Gastrocnemius medialis (tissue), 4 donors: Measurements from ENCODE around the gene STK33.

Experiments used
- POLR2A ChIP-seq, 2 donors: fragments of 450-650 bp; IDR thresholded peaks; one replicate each; pipeline ENCODE4 v1.6.1; 2017; ENCODE audit warnings: antibody characterized with exemption in 2 of 2, mild to moderate bottlenecking in 2 of 2, moderate library complexity in 2 of 2
- TF ChIP-seq, protein P1 (sequence below), 5 experiments: fragments of 450-650 bp in 3 of 5; fragments of 200-600 bp in 2 of 5; sonication (generic) in 2 of 5; IDR thresholded peaks in 4 of 5; conservative IDR thresholded peaks in 1 of 5; 1 replicate in 4 of 5; 2 replicates in 1 of 5; pipeline ENCODE4 v1.5.1; 2016 to 2019; ENCODE audit warnings: antibody characterized with exemption in 5 of 5, mild to moderate bottlenecking in 3 of 5, moderate library complexity in 3 of 5

GRCh38 chr11:8613036-8613435, 19.0 kb upstream of the STK33 start:
- TF ChIP-seq, protein P1, sequence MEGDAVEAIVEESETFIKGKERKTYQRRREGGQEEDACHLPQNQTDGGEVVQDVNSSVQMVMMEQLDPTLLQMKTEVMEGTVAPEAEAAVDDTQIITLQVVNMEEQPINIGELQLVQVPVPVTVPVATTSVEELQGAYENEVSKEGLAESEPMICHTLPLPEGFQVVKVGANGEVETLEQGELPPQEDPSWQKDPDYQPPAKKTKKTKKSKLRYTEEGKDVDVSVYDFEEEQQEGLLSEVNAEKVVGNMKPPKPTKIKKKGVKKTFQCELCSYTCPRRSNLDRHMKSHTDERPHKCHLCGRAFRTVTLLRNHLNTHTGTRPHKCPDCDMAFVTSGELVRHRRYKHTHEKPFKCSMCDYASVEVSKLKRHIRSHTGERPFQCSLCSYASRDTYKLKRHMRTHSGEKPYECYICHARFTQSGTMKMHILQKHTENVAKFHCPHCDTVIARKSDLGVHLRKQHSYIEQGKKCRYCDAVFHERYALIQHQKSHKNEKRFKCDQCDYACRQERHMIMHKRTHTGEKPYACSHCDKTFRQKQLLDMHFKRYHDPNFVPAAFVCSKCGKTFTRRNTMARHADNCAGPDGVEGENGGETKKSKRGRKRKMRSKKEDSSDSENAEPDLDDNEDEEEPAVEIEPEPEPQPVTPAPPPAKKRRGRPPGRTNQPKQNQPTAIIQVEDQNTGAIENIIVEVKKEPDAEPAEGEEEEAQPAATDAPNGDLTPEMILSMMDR (IDR thresholded peaks at IDR 0.05 in 4 of 5, conservative IDR thresholded peaks at IDR 0.05 in 1 of 5) = no peak
- TF ChIP-seq POLR2A (IDR thresholded peaks at IDR 0.05) = no peak
